Suprapubic skin (tissue), 4 donors: Measurements from ENCODE around the gene PRPF19. TPM values are rescaled to one million over a fixed set of nuclear protein-coding genes. Genes with fewer than 3 reads are reported as not detected.

Source experiments
- DNase-seq, 2 donors: peaks; one replicate each; pipeline ENCODE4 v3.0.0-alpha.2; 2019; ENCODE audit warnings: low spot score in 2 of 2
- H3K27ac ChIP-seq: fragments of 200-600 bp; sonication (generic); one replicate; pipeline ENCODE4 v1.5.1; 2019
- H3K27me3 ChIP-seq: fragments of 200-600 bp; sonication (generic); one replicate; pipeline ENCODE4 v1.5.1; 2019
- H3K36me3 ChIP-seq: fragments of 200-600 bp; sonication (generic); one replicate; pipeline ENCODE4 v1.5.1; 2019
- H3K4me1 ChIP-seq: fragments of 200-600 bp; sonication (generic); one replicate; pipeline ENCODE4 v1.5.1; 2019
- H3K4me3 ChIP-seq: fragments of 200-600 bp; sonication (generic); one replicate; pipeline ENCODE4 v1.5.1; 2019; ENCODE audit warnings: mild to moderate bottlenecking
- H3K9me3 ChIP-seq: fragments of 200-600 bp; sonication (generic); one replicate; pipeline ENCODE4 v1.5.1; 2019
- CTCF ChIP-seq, 2 donors: fragments of 200-600 bp in 1 of 2; fragments of 450-650 bp in 1 of 2; sonication (generic) in 1 of 2; IDR thresholded peaks; one replicate each; pipeline ENCODE4 v1.5.1; 2016 to 2019; ENCODE audit warnings: antibody characterized with exemption in 2 of 2, mild to moderate bottlenecking in 1 of 2, moderate library complexity in 1 of 2
- EP300 ChIP-seq: sonication (generic); formaldehyde crosslinking; IDR thresholded peaks from one replicate; pipeline ENCODE4 v1.6.1; 2017; ENCODE audit warnings: antibody characterized with exemption
- POLR2A ChIP-seq, 2 donors: fragments of 450-650 bp; IDR thresholded peaks; one replicate each; pipeline ENCODE4 v1.6.1; 2017; ENCODE audit warnings: antibody characterized with exemption in 2 of 2, mild to moderate bottlenecking in 2 of 2, moderate library complexity in 2 of 2
- POLR2AphosphoS5 ChIP-seq, 3 donors: sonication (generic); formaldehyde crosslinking; IDR thresholded peaks; one replicate each; pipeline ENCODE4 v1.6.1; 2017; ENCODE audit warnings: antibody characterized with exemption in 3 of 3
- WGBS: methylation state at CpG from one replicate; pipeline ENCODE4 v1.1.5; 2018; 5-methylcytosine and 5-hydroxymethylcytosine counted together
- total RNA-seq, 4 donors: library from RNA; depleted of rRNA; stranded (reverse); fragments of >200 nt; gene quantifications; one replicate each; pipeline ENCODE4 v1.1.0, GENCODE V29; 2016

Gene PRPF19
- total RNA-seq, 4 donors from 2014 or later, result 101 to 153 (median 116) TPM

- H3K36me3 ChIP-seq, result peaks cover 7% of the 10 kb centered on the region
- WGBS, result 90% methylated on average over 5 of the region's 5 CpGs
Observed at GRCh38 chr11:60857378-60858232, 48.8 kb downstream of the PRPF19 start.

GRCh38 chr11:60855726-60856633 is 50.4 kb downstream of the PRPF19 start, which contains the start of gene PTGDR2:
PTGDR2 (minus strand) TSS chr11:60855950; CDS start chr11:60853722, 2,228 bp downstream.
- H3K4me3 ChIP-seq, result no peak within 1 kb of the TSS
- no peak within 1 kb of the TSS for H3K27ac ChIP-seq
- peaks cover 17% of the 10 kb centered on the region for H3K36me3 ChIP-seq
- 61% methylated on average over 14 of the region's 14 CpGs for WGBS
- H3K4me1 ChIP-seq, result no peaks in the 10 kb centered on the region
- H3K27me3 ChIP-seq, result no peaks in the 10 kb centered on the region
- H3K9me3 ChIP-seq, result no peaks in the 10 kb centered on the region
- no peak for DNase-seq
- TF ChIP-seq EP300 (no peak), POLR2A (IDR thresholded peaks at IDR 0.05) (no peak), CTCF (IDR thresholded peaks at IDR 0.05) (no peak), POLR2AphosphoS5 (IDR thresholded peaks at IDR 0.05) (no peak)

More at GRCh38 chr11:60857378-60858232, 48.8 kb downstream of the PRPF19 start:
- Histone ChIP-seq H3K27me3 (no peaks in the 10 kb centered on the region), H3K4me3 (no peak overlapping the region), H3K4me1 (no peaks in the 10 kb centered on the region), H3K27ac (no peak overlapping the region), H3K9me3 (no peaks in the 10 kb centered on the region)
- TF ChIP-seq POLR2AphosphoS5 (IDR thresholded peaks at IDR 0.05) (no peak), CTCF (IDR thresholded peaks at IDR 0.05) (no peak), POLR2A (IDR thresholded peaks at IDR 0.05) (no peak), EP300 (no peak)
- no peak for DNase-seq

GRCh38 chr11:60854847-60855725 is 51.3 kb downstream of the PRPF19 start:
- H3K4me3 ChIP-seq, result no peak overlapping the region

More at GRCh38 chr11:60854847-60855725, 51.3 kb downstream of the PRPF19 start:
- Histone ChIP-seq H3K27ac (no peak overlapping the region), H3K36me3 (peaks cover 26% of the 10 kb centered on the region), H3K27me3 (no peaks in the 10 kb centered on the region), H3K4me1 (no peaks in the 10 kb centered on the region), H3K9me3 (no peaks in the 10 kb centered on the region)
- WGBS, result 45% methylated on average over 7 of the region's 8 CpGs
- no peak for DNase-seq
- TF ChIP-seq POLR2AphosphoS5 (IDR thresholded peaks at IDR 0.05) (no peak), CTCF (IDR thresholded peaks at IDR 0.05) (no peak), POLR2A (IDR thresholded peaks at IDR 0.05) (no peak), EP300 (no peak)
